Endothelial cell of umbilical vein (primary cell): ENCODE data around the gene CHIT1. TPM values are rescaled to one million over a fixed set of nuclear protein-coding genes. Genes with fewer than 3 reads are reported as not detected.

Experiments
- BruUV-seq: library from RNA; stranded (reverse); fragments of 400-500 nt; replicated peaks from 2 replicates; lab custom pipeline; 2021; lab: Mats Ljungman, UMichigan
- CTCF ChIA-PET: fragments of 300-600, 350-600 bp; sonication (Branson Sonifier 250); formaldehyde crosslinking; loops from one replicate; lab custom pipeline; 2021; ENCODE audit warnings: antibody characterized with exemption, inconsistent platforms; lab: Charles Lee
- POLR2A ChIA-PET: fragments of 300-600, 350-600 bp; sonication (Branson Sonifier 250); formaldehyde crosslinking; loops from one replicate; lab custom pipeline; 2021; ENCODE audit warnings: antibody characterized with exemption, inconsistent platforms; lab: Charles Lee
- DNase-seq: peaks from one replicate; pipeline ENCODE4 v3.0.0-alpha.2; 2011; ENCODE audit warnings: low read depth, low spot score
- FAIRE-seq: peaks from 2 replicates; lab custom pipeline; 2011; peaks lifted over from hg19 to GRCh38; lab: Jason Lieb, UNC
- H2AFZ ChIP-seq: 2 replicates; pipeline ENCODE4 v1.6.0; 2012; ENCODE audit warnings: low read depth, low read length, control low read depth, inconsistent platforms
- H3K27ac ChIP-seq: 2 replicates; pipeline ENCODE4 v1.5.1; 2011; ENCODE audit warnings: low read depth, mild to moderate bottlenecking, control low read depth, low read length, moderate library complexity; ENCODE audit not compliant: insufficient read depth
- H3K27me3 ChIP-seq, 2 experiments: 2 replicates each; pipeline versions ENCODE4 v1.6.0 to v1.6.1; 2011; ENCODE audit warnings: low read length in 2 of 2, mixed read lengths in 1 of 2; ENCODE audit not compliant: control insufficient read depth in 2 of 2, insufficient read depth in 2 of 2
- H3K36me3 ChIP-seq, 2 experiments: 2 replicates in 1 of 2; 3 replicates in 1 of 2; pipeline ENCODE4 v1.5.1; 2011; ENCODE audit warnings: low read length in 2 of 2, mild to moderate bottlenecking in 1 of 2, moderate library complexity in 1 of 2; ENCODE audit not compliant: control insufficient read depth in 2 of 2, insufficient read depth in 2 of 2; ENCODE audit errors: extremely low read depth in 1 of 2
- H3K4me1 ChIP-seq: 3 replicates; pipeline ENCODE4 v1.5.1; 2011; ENCODE audit warnings: mild to moderate bottlenecking, low read length; ENCODE audit not compliant: control insufficient read depth, insufficient read depth; ENCODE audit errors: extremely low read depth
- H3K4me2 ChIP-seq: 2 replicates; pipeline ENCODE4 v1.6.1; 2011; ENCODE audit warnings: low read length, control low read depth, mixed read lengths; ENCODE audit not compliant: insufficient read depth
- H3K4me3 ChIP-seq, 3 experiments: fragments of 200-600 bp in 1 of 3; sonication (generic), shearing (Covaris generic) in 1 of 3; replicated peaks in 1 of 3; 2 replicates each; pipeline ENCODE4 v1.5.1; 2011 to 2016; ENCODE audit warnings: control low read depth in 3 of 3, low read length in 3 of 3, mild to moderate bottlenecking in 2 of 3, inconsistent platforms in 1 of 3, low read depth in 1 of 3, moderate library complexity in 1 of 3; ENCODE audit not compliant: insufficient read depth in 1 of 3
- H3K79me2 ChIP-seq: 2 replicates; pipeline ENCODE4 v1.6.0; 2012; ENCODE audit warnings: low read length, inconsistent platforms; ENCODE audit not compliant: control insufficient read depth, insufficient read depth
- H3K9ac ChIP-seq: replicated peaks from 2 replicates; pipeline ENCODE3; 2011; ENCODE audit warnings: low read length, control low read depth; ENCODE audit not compliant: insufficient read depth; ENCODE audit errors: extremely low read depth
- H3K9me1 ChIP-seq: replicated peaks from 3 replicates; pipeline ENCODE4 v1.6.0; 2011; ENCODE audit warnings: mild to moderate bottlenecking, low read length; ENCODE audit not compliant: control insufficient read depth, insufficient read depth; ENCODE audit errors: extremely low read depth
- H3K9me3 ChIP-seq: replicated peaks from 2 replicates; pipeline ENCODE4 v1.5.1; 2012; ENCODE audit warnings: low read length, inconsistent platforms; ENCODE audit not compliant: control insufficient read depth, insufficient read depth
- H4K20me1 ChIP-seq: replicated peaks from 2 replicates; pipeline ENCODE3; 2011; ENCODE audit warnings: mild to moderate bottlenecking, low read length; ENCODE audit not compliant: control insufficient read depth, insufficient read depth; ENCODE audit errors: extremely low read depth
- EZH2 ChIP-seq: IDR thresholded peaks from 2 replicates; pipeline ENCODE4 v1.6.1; 2012; ENCODE audit warnings: borderline replicate concordance, low read depth, mild to moderate bottlenecking, moderate library complexity, low read length, inconsistent platforms; ENCODE audit not compliant: severe bottlenecking
- FOS ChIP-seq: IDR thresholded peaks from 2 replicates; pipeline ENCODE4 v1.6.1; 2011; ENCODE audit warnings: mild to moderate bottlenecking, low read length, moderate library complexity, borderline replicate concordance; ENCODE audit not compliant: insufficient read depth
- GATA2 ChIP-seq: IDR thresholded peaks from 2 replicates; pipeline ENCODE4 v1.7.0; 2011; ENCODE audit warnings: low read depth, mild to moderate bottlenecking, moderate library complexity, mixed read lengths, low read length; ENCODE audit not compliant: insufficient read length, insufficient read depth
- JUN ChIP-seq: IDR thresholded peaks from 2 replicates; pipeline ENCODE4 v1.6.1; 2011; ENCODE audit warnings: borderline replicate concordance, low read depth; ENCODE audit not compliant: insufficient read length, insufficient read depth
- MAX ChIP-seq: IDR thresholded peaks from 2 replicates; pipeline ENCODE4 v1.6.1; 2011; ENCODE audit not compliant: insufficient read depth, insufficient read length
- MYC ChIP-seq: IDR thresholded peaks from one replicate; pipeline ENCODE4 v1.6.1; 2011; ENCODE audit warnings: mild to moderate bottlenecking, low read depth, low read length
- POLR2A ChIP-seq: IDR thresholded peaks from 2 replicates; pipeline ENCODE4 v1.6.1; 2012; ENCODE audit warnings: low read depth, mild to moderate bottlenecking, control low read depth, low read length
- POLR2AphosphoS5 ChIP-seq: IDR thresholded peaks from 2 replicates; pipeline ENCODE4 v1.6.1; 2012; ENCODE audit warnings: low read depth, mild to moderate bottlenecking, control low read depth, low read length, moderate library complexity; ENCODE audit not compliant: insufficient read depth
- dilution Hi-C: fragments of 300-500 bp; cut with MboI; formaldehyde crosslinking; loops from one replicate; pipeline ENCODE4 v1.15.0; 2019; ENCODE audit warnings: low sequenced_read_pairs; ENCODE audit not compliant: extremely low pct_ligation_motif_present
- intact Hi-C: fragments of 100-400 bp; cut with micrococcal nuclease; formaldehyde crosslinking; loops from one replicate; pipeline ENCODE4 v1.10.0; 2022
- polyA plus RNA-seq, 4 experiments: library from polyadenylated mRNA; depleted of rRNA in 3 of 4; stranded (reverse) in 3 of 4; unstranded in 1 of 4; fragments of >200 nt; gene quantifications; 2 replicates each; pipeline versions ENCODE4 v1.2.1 to v1.2.3, GENCODE V29; 2011 to 2012; ENCODE audit warnings: missing spikeins in 1 of 4
- total RNA-seq: library from RNA; stranded (reverse); gene quantifications from 2 replicates; pipeline ENCODE4 v1.2.3, GENCODE V29; 2021
- TF ChIP-seq, protein P1 (sequence below), 2 donors: IDR thresholded peaks; 1 replicate in 1 of 2; 2 replicates in 1 of 2; pipeline ENCODE4 v1.5.1; 2011; ENCODE audit warnings: low read length in 2 of 2, mild to moderate bottlenecking in 2 of 2, moderate library complexity in 2 of 2, control low read depth in 1 of 2, inconsistent platforms in 1 of 2, low read depth in 1 of 2; ENCODE audit not compliant: insufficient read depth in 1 of 2; ENCODE audit errors: extremely low read depth in 1 of 2

The CHIT1 gene
- total and polyA plus RNA-seq, 2 donors (not counting 3 experiments of a cell fraction or from before 2014, with no cell fraction given): not detected

GRCh38 chr1:203166192-203166940 is 63.1 kb downstream of the CHIT1 start:
- no peaks in the 10 kb centered on the region for H3K9me1 ChIP-seq
- ChIA-PET POLR2A (no interaction called here), CTCF (interaction anchor here (1.1 to 2.8 kb wide), 3 partner anchors 9 to 50 kb away, joined by 5 to 17 read pairs (median 8); partner anchors contain the start of gene MYBPH)
- TF ChIP-seq MYC (no peak), EZH2 (no peak), FOS (no peak), GATA2 (no peak), POLR2A (no peak), POLR2AphosphoS5 (no peak), MAX (no peak), JUN (no peak)
- TF ChIP-seq, protein P1, sequence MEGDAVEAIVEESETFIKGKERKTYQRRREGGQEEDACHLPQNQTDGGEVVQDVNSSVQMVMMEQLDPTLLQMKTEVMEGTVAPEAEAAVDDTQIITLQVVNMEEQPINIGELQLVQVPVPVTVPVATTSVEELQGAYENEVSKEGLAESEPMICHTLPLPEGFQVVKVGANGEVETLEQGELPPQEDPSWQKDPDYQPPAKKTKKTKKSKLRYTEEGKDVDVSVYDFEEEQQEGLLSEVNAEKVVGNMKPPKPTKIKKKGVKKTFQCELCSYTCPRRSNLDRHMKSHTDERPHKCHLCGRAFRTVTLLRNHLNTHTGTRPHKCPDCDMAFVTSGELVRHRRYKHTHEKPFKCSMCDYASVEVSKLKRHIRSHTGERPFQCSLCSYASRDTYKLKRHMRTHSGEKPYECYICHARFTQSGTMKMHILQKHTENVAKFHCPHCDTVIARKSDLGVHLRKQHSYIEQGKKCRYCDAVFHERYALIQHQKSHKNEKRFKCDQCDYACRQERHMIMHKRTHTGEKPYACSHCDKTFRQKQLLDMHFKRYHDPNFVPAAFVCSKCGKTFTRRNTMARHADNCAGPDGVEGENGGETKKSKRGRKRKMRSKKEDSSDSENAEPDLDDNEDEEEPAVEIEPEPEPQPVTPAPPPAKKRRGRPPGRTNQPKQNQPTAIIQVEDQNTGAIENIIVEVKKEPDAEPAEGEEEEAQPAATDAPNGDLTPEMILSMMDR (IDR thresholded peaks at IDR 0.05; ENCODE audit: extremely low read depth in 1 of 2, insufficient read depth in 1 of 2, low read depth in 1 of 2, low read length in 2 of 2): no peak
- H2AFZ ChIP-seq: no peak overlapping the region
- no peaks in the 10 kb centered on the region for H4K20me1 ChIP-seq
- no peak overlapping the region for H3K27ac ChIP-seq
- dilution Hi-C loops (no loop called here), intact Hi-C loops (no loop called here)
- peaks cover 0 to 10% of the 10 kb centered on the region in 2 experiments for H3K27me3 ChIP-seq
- FAIRE-seq (no peak), DNase-seq (no peak)
- no peak overlapping the region for H3K4me2 ChIP-seq
- no TSS peak for BruUV-seq
- H3K9me3 ChIP-seq: no peaks in the 10 kb centered on the region
- H3K4me3 ChIP-seq: no peak overlapping the region
- no peak overlapping the region for H3K9ac ChIP-seq
- no peaks in the 10 kb centered on the region for H3K36me3 ChIP-seq
- no peaks in the 10 kb centered on the region for H3K79me2 ChIP-seq
- no peaks in the 10 kb centered on the region for H3K4me1 ChIP-seq

Other genes starting within 250 kb of the CHIT1 start
- 59.4 and 65.5 TPM in 2 replicates for gene TMEM183A, start 222.3 kb downstream of the CHIT1 start, total RNA-seq
- 92.1 and 110 TPM in 2 replicates for gene TMEM183A, start 222.3 kb downstream of the CHIT1 start, polyA plus RNA-seq
- 0.16 and 0.22 TPM in 2 replicates for gene PPFIA4, start 203.2 kb downstream of the CHIT1 start, total RNA-seq
- 0.13 and 0.17 TPM in 2 replicates for gene PPFIA4, start 203.2 kb downstream of the CHIT1 start, polyA plus RNA-seq
- gene MYOG, start 143.7 kb downstream of the CHIT1 start, total RNA-seq: not detected in 2 replicates
- not detected in 2 replicates for gene MYOG, start 143.7 kb downstream of the CHIT1 start, polyA plus RNA-seq
- not detected in 2 replicates for gene ADORA1, start 101.9 kb downstream of the CHIT1 start, total RNA-seq
- gene ADORA1, start 101.9 kb downstream of the CHIT1 start, polyA plus RNA-seq: 0.08 and 0.15 TPM in 2 replicates
- not detected in 2 replicates for gene MYBPH, start 53.8 kb downstream of the CHIT1 start, total RNA-seq
- not detected in 2 replicates for gene MYBPH, start 53.8 kb downstream of the CHIT1 start, polyA plus RNA-seq
- not detected in 2 replicates for gene CHI3L1, start 43.0 kb downstream of the CHIT1 start, total RNA-seq
- not detected in 2 replicates for gene CHI3L1, start 43.0 kb downstream of the CHIT1 start, polyA plus RNA-seq
- gene BTG2, start 75.8 kb upstream of the CHIT1 start, total RNA-seq: 40.3 and 50.1 TPM in 2 replicates
- gene BTG2, start 75.8 kb upstream of the CHIT1 start, polyA plus RNA-seq: 35.6 and 59.0 TPM in 2 replicates
- 0.11 TPM in 1 of 2 replicates, not detected in the other for gene FMOD, start 121.4 kb upstream of the CHIT1 start, total RNA-seq
- 0.10 and 0.12 TPM in 2 replicates for gene FMOD, start 121.4 kb upstream of the CHIT1 start, polyA plus RNA-seq
- gene PRELP, start 246.1 kb upstream of the CHIT1 start, total RNA-seq: not detected in 2 replicates
- 0.01 TPM in 1 of 2 replicates, not detected in the other for gene PRELP, start 246.1 kb upstream of the CHIT1 start, polyA plus RNA-seq